Adipocyte (in vitro differentiated cells): ENCODE measurements around the gene TMEM158.
A peak's percentile ranks its signal among the peaks of the same experiment; 100 is the strongest.

Experiments used
- DNase-seq: peaks from one replicate; pipeline ENCODE4 v3.0.0-alpha.2; 2015; ENCODE audit warnings: low read depth
- H3K27me3 ChIP-seq: replicated peaks from 2 replicates; pipeline ENCODE4 v1.7.0; 2013; ENCODE audit warnings: mild to moderate bottlenecking, low read length, moderate library complexity; ENCODE audit not compliant: control insufficient read depth, insufficient read depth
- H3K36me3 ChIP-seq: 2 replicates; pipeline ENCODE4 v1.7.0; 2013; ENCODE audit warnings: low read length, mild to moderate bottlenecking, moderate library complexity; ENCODE audit not compliant: control insufficient read depth, insufficient read depth, severe bottlenecking
- H3K4me1 ChIP-seq: 2 replicates; pipeline ENCODE4 v1.7.0; 2013; ENCODE audit warnings: mild to moderate bottlenecking, low read length, moderate library complexity; ENCODE audit not compliant: control insufficient read depth, insufficient read depth
- H3K4me3 ChIP-seq: 2 replicates; pipeline ENCODE4 v1.7.0; 2013; ENCODE audit warnings: mild to moderate bottlenecking, low read length, moderate library complexity
- H3K9ac ChIP-seq: 2 replicates; pipeline ENCODE4 v1.7.0; 2013; ENCODE audit warnings: mild to moderate bottlenecking, low read length, moderate library complexity
- H3K9me3 ChIP-seq: 2 replicates; pipeline ENCODE4 v1.7.0; 2013; ENCODE audit warnings: mild to moderate bottlenecking, low read length, moderate library complexity; ENCODE audit not compliant: control insufficient read depth

Gene TMEM158

GRCh38 chr3:45180899-45181298 is 45.2 kb downstream of the TMEM158 start:
- Histone ChIP-seq H3K36me3 (no peaks in the 10 kb centered on the region), H3K9ac (no peak overlapping the region), H3K9me3 (no peaks in the 10 kb centered on the region), H3K4me3 (no peak overlapping the region), H3K27me3 (no peaks in the 10 kb centered on the region), H3K4me1 (peaks cover 19% of the 10 kb centered on the region)
- DNase-seq = no peak

GRCh38 chr3:45180051-45180450 is 46.0 kb downstream of the TMEM158 start:
- Histone ChIP-seq H3K4me3 (no peak overlapping the region), H3K27me3 (no peaks in the 10 kb centered on the region), H3K9ac (no peak overlapping the region), H3K4me1 (peaks cover 19% of the 10 kb centered on the region), H3K36me3 (no peaks in the 10 kb centered on the region), H3K9me3 (no peaks in the 10 kb centered on the region)
- peak; percentile 63 for DNase-seq

DNA sequence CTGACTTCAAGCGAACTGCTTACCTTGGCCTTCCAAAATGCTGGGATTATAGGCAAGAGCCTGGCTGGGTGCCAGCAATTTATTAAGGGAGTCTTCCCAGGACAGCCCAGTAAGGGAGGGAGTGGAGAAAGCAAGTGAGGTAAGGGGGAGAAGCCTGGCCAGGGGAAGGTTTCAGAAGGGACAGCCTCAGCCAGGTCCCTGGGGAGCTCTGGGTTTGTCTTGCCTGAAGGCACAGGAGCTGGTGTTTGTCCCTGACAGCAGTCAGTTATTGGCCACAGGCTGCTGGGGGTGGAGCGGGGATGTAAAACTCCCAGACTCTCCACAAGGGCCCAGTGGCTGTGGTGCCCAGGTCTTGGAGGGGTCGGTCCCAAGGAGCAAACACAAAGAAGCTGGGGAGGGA is 46.9 kb downstream of the TMEM158 start:
- no peak overlapping the region for H3K4me3 ChIP-seq
- H3K4me1 ChIP-seq = peaks cover 19% of the 10 kb centered on the region
- no peaks in the 10 kb centered on the region for H3K9me3 ChIP-seq
- no peak overlapping the region for H3K9ac ChIP-seq
- H3K27me3 ChIP-seq = no peaks in the 10 kb centered on the region
- no peaks in the 10 kb centered on the region for H3K36me3 ChIP-seq
- DNase-seq = peak; percentile 17

GRCh38 chr3:45178183-45179023 is 47.7 kb downstream of the TMEM158 start:
- Histone ChIP-seq H3K4me1 (peaks cover 16% of the 10 kb centered on the region), H3K9ac (no peak overlapping the region)

GRCh38 chr3:45176912-45177311 is 49.2 kb downstream of the TMEM158 start:
- no peak overlapping the region for H3K4me3 ChIP-seq
- no peaks in the 10 kb centered on the region for H3K9me3 ChIP-seq
- H3K9ac ChIP-seq = no peak overlapping the region
- no peaks in the 10 kb centered on the region for H3K27me3 ChIP-seq
- DNase-seq = no peak
- H3K36me3 ChIP-seq = no peaks in the 10 kb centered on the region
- peaks cover 9% of the 10 kb centered on the region for H3K4me1 ChIP-seq

More at GRCh38 chr3:45178183-45179023, 47.7 kb downstream of the TMEM158 start:
- peak; percentile 76 for DNase-seq
- Histone ChIP-seq H3K36me3 (no peaks in the 10 kb centered on the region), H3K27me3 (no peaks in the 10 kb centered on the region), H3K4me3 (no peak overlapping the region), H3K9me3 (no peaks in the 10 kb centered on the region)
